Measurements from ENCODE around the gene SPG11. TPM values are rescaled to one million over a fixed set of nuclear protein-coding genes. Genes with fewer than 3 reads are reported as not detected.

SPG11 gene
- total RNA-seq, 4 donors from 2014 or later = 65.1 to 195 (median 87.6) TPM

- DNase-seq (ENCODE audit: low spot score in 2 of 2) = peak; percentile 96
- Histone ChIP-seq H3K27me3 (no peaks in the 10 kb centered on the region), H3K27ac (peak within 1 kb of the TSS; percentile 99), H3K9me3 (no peaks in the 10 kb centered on the region), H3K36me3 (peaks cover 10% of the 10 kb centered on the region), H3K4me3 (peak within 1 kb of the TSS; percentile 98), H3K4me1 (peaks cover 37% of the 10 kb centered on the region)
- peak in 1 of 3 donors; percentile 63 for TF ChIP-seq POLR2AphosphoS5 (IDR thresholded peaks at IDR 0.05)
- TF ChIP-seq POLR2A (IDR thresholded peaks at IDR 0.05) = peak; percentile 58 to 84
- TF ChIP-seq, protein P1, sequence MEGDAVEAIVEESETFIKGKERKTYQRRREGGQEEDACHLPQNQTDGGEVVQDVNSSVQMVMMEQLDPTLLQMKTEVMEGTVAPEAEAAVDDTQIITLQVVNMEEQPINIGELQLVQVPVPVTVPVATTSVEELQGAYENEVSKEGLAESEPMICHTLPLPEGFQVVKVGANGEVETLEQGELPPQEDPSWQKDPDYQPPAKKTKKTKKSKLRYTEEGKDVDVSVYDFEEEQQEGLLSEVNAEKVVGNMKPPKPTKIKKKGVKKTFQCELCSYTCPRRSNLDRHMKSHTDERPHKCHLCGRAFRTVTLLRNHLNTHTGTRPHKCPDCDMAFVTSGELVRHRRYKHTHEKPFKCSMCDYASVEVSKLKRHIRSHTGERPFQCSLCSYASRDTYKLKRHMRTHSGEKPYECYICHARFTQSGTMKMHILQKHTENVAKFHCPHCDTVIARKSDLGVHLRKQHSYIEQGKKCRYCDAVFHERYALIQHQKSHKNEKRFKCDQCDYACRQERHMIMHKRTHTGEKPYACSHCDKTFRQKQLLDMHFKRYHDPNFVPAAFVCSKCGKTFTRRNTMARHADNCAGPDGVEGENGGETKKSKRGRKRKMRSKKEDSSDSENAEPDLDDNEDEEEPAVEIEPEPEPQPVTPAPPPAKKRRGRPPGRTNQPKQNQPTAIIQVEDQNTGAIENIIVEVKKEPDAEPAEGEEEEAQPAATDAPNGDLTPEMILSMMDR (IDR thresholded peaks at IDR 0.05) = no peak
- WGBS = 1% methylated on average over 25 of the region's 97 CpGs
Measured at GRCh38 chr15:44536962-44537734, 126.3 kb downstream of the SPG11 start, which contains the start of gene EIF3J. EIF3J (plus strand) TSS chr15:44537147; CDS start chr15:44537195, 48 bp downstream.

GRCh38 chr15:44536302-44536961 is 127.0 kb downstream of the SPG11 start:
- H3K36me3 ChIP-seq = peaks cover 10% of the 10 kb centered on the region
- TF ChIP-seq POLR2AphosphoS5 (IDR thresholded peaks at IDR 0.05) (peak in 2 of 3 donors; percentile 44 to 56), EP300 (IDR thresholded peaks at IDR 0.05) (no peak), POLR2A (IDR thresholded peaks at IDR 0.05) (peak; percentile 39 to 61)
- TF ChIP-seq, protein P1 (IDR thresholded peaks at IDR 0.05) = peak in 1 of 2 donors; percentile 46
- H3K9me3 ChIP-seq = no peaks in the 10 kb centered on the region
- no peaks in the 10 kb centered on the region for H3K27me3 ChIP-seq
- peak overlapping the region; percentile 98 for H3K4me3 ChIP-seq
- peaks cover 31% of the 10 kb centered on the region for H3K4me1 ChIP-seq
- under 1% methylated on average over 38 of the region's 47 CpGs for WGBS
- DNase-seq (ENCODE audit: low spot score in 2 of 2) = peak; percentile 93 to 94
- peak overlapping the region; percentile 99 for H3K27ac ChIP-seq

DNA sequence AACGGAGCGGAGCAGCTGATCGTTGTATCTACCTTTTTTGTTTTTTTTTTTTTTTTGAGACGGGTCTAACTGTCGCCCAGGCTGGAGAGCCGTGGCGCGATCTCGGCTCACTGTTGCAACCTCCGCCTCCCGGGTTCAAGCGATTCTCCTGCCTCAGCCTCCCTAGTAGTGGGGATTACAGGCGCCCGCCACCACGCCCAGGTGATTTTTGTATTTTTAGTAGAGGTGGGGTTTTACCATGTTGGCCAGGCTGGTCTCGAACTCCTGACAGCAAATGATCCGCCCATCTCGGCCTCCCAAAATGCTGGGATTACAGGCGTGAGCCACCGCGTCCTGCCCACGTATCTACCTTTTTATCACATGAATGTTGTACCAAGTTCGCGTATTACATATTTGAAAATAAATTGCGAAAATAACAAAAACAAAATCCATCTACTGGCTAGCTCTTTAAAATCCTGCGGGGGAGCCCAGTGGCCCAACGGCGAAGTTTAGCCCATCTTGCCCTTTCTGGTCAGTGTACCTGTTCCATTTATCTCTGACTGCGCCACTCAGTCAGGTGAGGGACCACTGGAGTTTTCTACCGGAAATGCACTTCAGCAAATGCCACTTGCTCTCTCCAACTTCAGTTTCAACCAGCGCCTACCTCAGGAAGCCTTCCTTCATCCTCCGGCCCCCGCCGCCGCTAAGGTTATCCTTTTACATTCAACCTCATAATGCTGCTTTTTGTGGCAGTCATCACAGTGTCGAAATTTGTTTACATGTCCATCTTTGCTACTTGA is 127.8 kb downstream of the SPG11 start:
- 62% methylated on average over 36 of the region's 36 CpGs for WGBS
- Histone ChIP-seq H3K36me3 (peaks cover 8% of the 10 kb centered on the region), H3K27me3 (no peaks in the 10 kb centered on the region), H3K4me1 (peaks cover 28% of the 10 kb centered on the region), H3K27ac (peak overlapping the region; percentile 99), H3K4me3 (peak overlapping the region; percentile 98), H3K9me3 (no peaks in the 10 kb centered on the region)
- TF ChIP-seq, protein P1 (IDR thresholded peaks at IDR 0.05) = no peak
- TF ChIP-seq POLR2AphosphoS5 (IDR thresholded peaks at IDR 0.05) (no peak), POLR2A (IDR thresholded peaks at IDR 0.05) (no peak), EP300 (IDR thresholded peaks at IDR 0.05) (no peak)
- DNase-seq (ENCODE audit: low spot score in 2 of 2) = no peak

GRCh38 chr15:44535092-44535491 is 128.4 kb downstream of the SPG11 start:
- Histone ChIP-seq H3K27ac (no peak overlapping the region), H3K36me3 (peaks cover 8% of the 10 kb centered on the region), H3K27me3 (no peaks in the 10 kb centered on the region), H3K4me3 (no peak overlapping the region), H3K9me3 (no peaks in the 10 kb centered on the region), H3K4me1 (peaks cover 28% of the 10 kb centered on the region)
- 93% methylated on average over 8 of the region's 8 CpGs for WGBS
- no peak for DNase-seq (ENCODE audit: low spot score in 2 of 2)
- no peak for TF ChIP-seq POLR2AphosphoS5 (IDR thresholded peaks at IDR 0.05)
- TF ChIP-seq, protein P1 (IDR thresholded peaks at IDR 0.05) = no peak
- no peak for TF ChIP-seq EP300 (IDR thresholded peaks at IDR 0.05)
- no peak for TF ChIP-seq POLR2A (IDR thresholded peaks at IDR 0.05)

All from suprapubic skin (tissue), 4 donors.